SK-N-SH treated with all-trans-retinoic acid at 6 μM for 48 hours (cell line): ENCODE results near the gene CYP19A1.

Experiments
- ATAC-seq: fragments of 200-7000 bp; cut with Tn5 transposase; 3 replicates; pipeline ENCODE4 v1.9.1; 2020; ENCODE audit warnings: mild to moderate bottlenecking, moderate library complexity
- ARNTL ChIP-seq: fragments of 450-650 bp; formaldehyde crosslinking; IDR thresholded peaks from 2 replicates; pipeline ENCODE4 v1.5.0; 2020; ENCODE audit warnings: low read depth, mild to moderate bottlenecking, moderate library complexity, borderline replicate concordance
- BACH2 ChIP-seq: fragments of 250-450 bp; sonication (Bioruptor Pico); IDR thresholded peaks from 2 replicates; pipeline ENCODE4 v1.9.0; 2021; ENCODE audit warnings: mild to moderate bottlenecking, borderline replicate concordance
- CREB5 ChIP-seq: fragments of 250-450 bp; sonication (Bioruptor Pico); IDR thresholded peaks from 2 replicates; pipeline ENCODE4 v1.5.1; 2020; ENCODE audit warnings: low read depth, mild to moderate bottlenecking, moderate library complexity
- CSRNP3 ChIP-seq: fragments of 250-450 bp; sonication (Bioruptor Pico); IDR thresholded peaks from 2 replicates; pipeline ENCODE4 v1.5.1; 2021; ENCODE audit warnings: mild to moderate bottlenecking, moderate library complexity
- ESRRG ChIP-seq: fragments of 250-450 bp; sonication (Bioruptor Pico); IDR thresholded peaks from 2 replicates; pipeline ENCODE4 v1.6.1; 2021; ENCODE audit warnings: mild to moderate bottlenecking
- ISL1 ChIP-seq: fragments of 250-450 bp; sonication (Bioruptor Pico); IDR thresholded peaks from 2 replicates; pipeline ENCODE4 v2.1.2; 2022; ENCODE audit warnings: mild to moderate bottlenecking, moderate library complexity
- OSR1 ChIP-seq: fragments of 250-450 bp; sonication (Bioruptor Pico); IDR thresholded peaks from 2 replicates; pipeline ENCODE4 v1.8.0; 2022; ENCODE audit warnings: moderate library complexity, mild to moderate bottlenecking, inconsistent platforms
- PPARA ChIP-seq: fragments of 250-450 bp; sonication (Bioruptor Pico); IDR thresholded peaks from 2 replicates; pipeline ENCODE4 v1.5.0; 2020; ENCODE audit warnings: mild to moderate bottlenecking, borderline replicate concordance
- RARB ChIP-seq: fragments of 250-450 bp; sonication (Bioruptor Pico); IDR thresholded peaks from 2 replicates; pipeline ENCODE4 v1.8.0; 2021; ENCODE audit warnings: mild to moderate bottlenecking, moderate library complexity
- SNAI2 ChIP-seq: fragments of 250-450 bp; sonication (Bioruptor Pico); IDR thresholded peaks from 2 replicates; pipeline ENCODE4 v1.5.0; 2020; ENCODE audit warnings: mild to moderate bottlenecking, moderate library complexity
- TCF4 ChIP-seq: fragments of 250-450 bp; sonication (Bioruptor Pico); IDR thresholded peaks from 2 replicates; pipeline ENCODE4 v1.8.0; 2021; ENCODE audit warnings: mild to moderate bottlenecking, moderate library complexity, borderline replicate concordance
- TOX ChIP-seq: fragments of 250-450 bp; sonication (Bioruptor Pico); IDR thresholded peaks from 2 replicates; pipeline ENCODE4 v1.8.0; 2021; ENCODE audit warnings: mild to moderate bottlenecking, moderate library complexity, borderline replicate concordance
- TSHZ2 ChIP-seq: fragments of 250-450 bp; sonication (Bioruptor Pico); IDR thresholded peaks from 2 replicates; pipeline ENCODE4 v1.5.0; 2020; ENCODE audit warnings: mild to moderate bottlenecking, moderate library complexity
- ZC3H10 ChIP-seq: fragments of 250-450 bp; sonication (Bioruptor Pico); IDR thresholded peaks from 2 replicates; pipeline ENCODE4 v1.5.1; 2021; ENCODE audit warnings: mild to moderate bottlenecking, moderate library complexity
- ZFP3 ChIP-seq: fragments of 250-450 bp; sonication (Bioruptor Pico); IDR thresholded peaks from 2 replicates; pipeline ENCODE4 v1.5.0; 2020; ENCODE audit warnings: mild to moderate bottlenecking, moderate library complexity
- ZFP30 ChIP-seq: fragments of 450-650 bp; formaldehyde crosslinking; IDR thresholded peaks from 2 replicates; pipeline ENCODE4 v1.5.0; 2022; ENCODE audit warnings: mild to moderate bottlenecking, moderate library complexity
- ZNF565 ChIP-seq: fragments of 450-650 bp; formaldehyde crosslinking; conservative IDR thresholded peaks from 2 replicates; pipeline ENCODE4 v1.5.0; 2020; ENCODE audit warnings: low read depth, mild to moderate bottlenecking, moderate library complexity
- ZNF70 ChIP-seq: fragments of 450-650 bp; formaldehyde crosslinking; IDR thresholded peaks from 2 replicates; pipeline ENCODE4 v1.5.0; 2020; ENCODE audit warnings: mild to moderate bottlenecking, moderate library complexity
- ZNF8 ChIP-seq: fragments of 450-650 bp; formaldehyde crosslinking; IDR thresholded peaks from 2 replicates; pipeline ENCODE4 v1.5.0; 2020; ENCODE audit warnings: mild to moderate bottlenecking, moderate library complexity

The CYP19A1 gene

GRCh38 chr15:51349156-51349844, 10.9 kb upstream of the CYP19A1 start:
- ATAC-seq, result no peak

GRCh38 chr15:51348688-51349087, 10.3 kb upstream of the CYP19A1 start:
- no peak for ATAC-seq
- no peak for TF ChIP-seq ZFP3 (CRISPR knock-in tag)
- no peak for TF ChIP-seq ARNTL
- no peak for TF ChIP-seq BACH2
- TF ChIP-seq SNAI2 (CRISPR knock-in tag), result no peak
- no peak for TF ChIP-seq ZNF70
- no peak for TF ChIP-seq ZC3H10 (CRISPR knock-in tag)
- no peak for TF ChIP-seq TSHZ2
- no peak for TF ChIP-seq ZNF8
- TF ChIP-seq ESRRG (CRISPR knock-in tag), result no peak
- no peak for TF ChIP-seq PPARA (CRISPR knock-in tag)
- no peak for TF ChIP-seq OSR1
- TF ChIP-seq RARB (CRISPR knock-in tag), result no peak
- TF ChIP-seq CSRNP3 (CRISPR knock-in tag), result no peak
- TF ChIP-seq TOX (CRISPR knock-in tag), result no peak
- no peak for TF ChIP-seq ZFP30 (CRISPR knock-in tag)
- TF ChIP-seq TCF4 (CRISPR knock-in tag), result no peak
- no peak for TF ChIP-seq ISL1 (CRISPR knock-in tag)
- no peak for TF ChIP-seq ZNF565 (CRISPR knock-in tag)

More at GRCh38 chr15:51349156-51349844, 10.9 kb upstream of the CYP19A1 start:
- no peak for TF ChIP-seq ISL1 (CRISPR knock-in tag)
- no peak for TF ChIP-seq OSR1

GRCh38 chr15:51346136-51346535, 7.7 kb upstream of the CYP19A1 start:
- no peak for TF ChIP-seq ZFP30 (CRISPR knock-in tag)
- no peak for ATAC-seq

- TF ChIP-seq ESRRG (CRISPR knock-in tag) (no peak), ZNF70 (no peak), BACH2 (no peak), ZC3H10 (CRISPR knock-in tag) (no peak), TOX (CRISPR knock-in tag) (no peak), RARB (CRISPR knock-in tag) (no peak), ZFP30 (CRISPR knock-in tag) (no peak), SNAI2 (CRISPR knock-in tag) (no peak), TSHZ2 (no peak), ISL1 (CRISPR knock-in tag) (no peak), CREB5 (CRISPR knock-in tag) (no peak), TCF4 (CRISPR knock-in tag) (no peak)
- ATAC-seq, result no peak
Observed at GRCh38 chr15:51343466-51343865, 5.1 kb upstream of the CYP19A1 start.
